K562 treated with DMSO at 1 percent for 12 hours (cell line): ENCODE data around the gene SCRN1. TPM values are rescaled to one million over a fixed set of nuclear protein-coding genes. Genes with fewer than 3 reads are reported as not detected.

Source experiments
- total RNA-seq: library from RNA; unstranded; fragments of 300-600 nt; gene quantifications from 2 replicates; pipeline ENCODE4 v1.2.3, GENCODE V29; 2022; ENCODE audit not compliant: insufficient read depth

Gene SCRN1
- total RNA-seq: 0.68 TPM in 1 of 2 replicates, not detected in the other

DNA sequence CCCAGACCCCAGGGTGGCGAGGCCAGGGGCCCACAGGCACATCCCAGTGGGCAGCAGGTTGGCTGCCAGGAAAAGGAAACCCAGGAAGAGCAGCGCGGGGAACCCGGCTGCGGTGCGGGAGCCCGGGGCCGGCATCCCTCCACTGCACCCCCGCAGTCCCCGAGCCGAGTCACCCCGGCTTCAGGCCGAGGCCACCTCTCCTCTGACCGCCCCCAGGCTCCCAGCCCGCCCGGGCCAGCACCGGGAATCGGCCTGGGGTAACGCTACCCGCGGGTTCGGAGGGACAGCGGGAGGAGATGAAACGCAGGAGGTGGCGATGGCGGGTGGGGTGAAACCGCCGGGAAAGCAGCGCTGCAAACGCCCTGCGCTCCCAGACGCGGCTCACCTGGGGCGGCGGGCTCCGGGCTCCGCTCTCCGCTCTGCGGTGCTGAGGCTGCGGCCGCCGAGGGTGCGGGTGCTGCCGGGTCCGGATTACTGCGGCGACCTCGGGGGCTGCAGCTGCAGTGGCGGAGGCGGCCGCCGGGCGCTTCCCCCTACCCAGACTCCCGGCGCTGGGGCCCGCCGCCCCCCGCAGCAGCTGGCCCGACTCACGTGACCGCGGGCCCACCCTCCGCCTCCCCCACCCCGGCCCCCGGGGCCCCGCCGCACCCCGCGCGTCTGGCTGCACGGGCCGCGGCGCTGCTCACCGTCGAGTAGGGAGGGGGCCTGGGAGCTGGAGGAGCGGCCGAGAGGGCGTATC lies at the start of gene SCRN1:
Gene SCRN1 (minus strand): TSS at position 545 of the 739 bp plus-strand sequence. CDS start 20,734 bp downstream, outside the sequence.

DNA sequence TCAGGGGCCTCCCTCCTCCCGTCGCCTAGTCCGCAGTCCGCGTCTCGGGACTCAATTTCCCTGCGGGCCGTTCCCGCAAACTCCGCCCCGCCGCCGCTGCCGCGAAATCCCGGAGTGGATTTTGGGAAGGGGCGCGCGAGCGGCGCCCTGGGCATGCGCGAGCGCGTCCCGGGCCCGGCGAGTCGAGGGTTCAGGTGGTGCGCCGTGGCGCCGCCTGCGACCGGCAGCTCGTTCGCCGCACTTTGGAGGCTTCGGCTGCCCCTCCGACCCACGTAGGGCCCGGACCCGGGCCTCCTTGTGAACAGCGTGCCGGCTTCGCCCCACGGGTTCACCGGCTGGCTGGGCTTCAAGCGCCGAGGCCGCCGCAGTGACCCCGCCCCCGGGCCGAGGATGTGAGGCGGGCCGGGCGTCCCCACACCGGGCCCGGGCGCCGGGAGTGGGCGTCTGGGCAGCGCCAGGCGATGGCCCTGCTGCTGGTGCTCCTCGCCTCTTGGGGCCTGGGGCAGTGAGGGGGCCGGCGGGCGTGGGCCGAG lies 38.7 kb upstream of the SCRN1 start, which contains the start of gene PLEKHA8:
Gene PLEKHA8 (plus strand): TSS at position 197 of the 533 bp plus-strand sequence. CDS start 351 bp downstream, outside the sequence.

DNA sequence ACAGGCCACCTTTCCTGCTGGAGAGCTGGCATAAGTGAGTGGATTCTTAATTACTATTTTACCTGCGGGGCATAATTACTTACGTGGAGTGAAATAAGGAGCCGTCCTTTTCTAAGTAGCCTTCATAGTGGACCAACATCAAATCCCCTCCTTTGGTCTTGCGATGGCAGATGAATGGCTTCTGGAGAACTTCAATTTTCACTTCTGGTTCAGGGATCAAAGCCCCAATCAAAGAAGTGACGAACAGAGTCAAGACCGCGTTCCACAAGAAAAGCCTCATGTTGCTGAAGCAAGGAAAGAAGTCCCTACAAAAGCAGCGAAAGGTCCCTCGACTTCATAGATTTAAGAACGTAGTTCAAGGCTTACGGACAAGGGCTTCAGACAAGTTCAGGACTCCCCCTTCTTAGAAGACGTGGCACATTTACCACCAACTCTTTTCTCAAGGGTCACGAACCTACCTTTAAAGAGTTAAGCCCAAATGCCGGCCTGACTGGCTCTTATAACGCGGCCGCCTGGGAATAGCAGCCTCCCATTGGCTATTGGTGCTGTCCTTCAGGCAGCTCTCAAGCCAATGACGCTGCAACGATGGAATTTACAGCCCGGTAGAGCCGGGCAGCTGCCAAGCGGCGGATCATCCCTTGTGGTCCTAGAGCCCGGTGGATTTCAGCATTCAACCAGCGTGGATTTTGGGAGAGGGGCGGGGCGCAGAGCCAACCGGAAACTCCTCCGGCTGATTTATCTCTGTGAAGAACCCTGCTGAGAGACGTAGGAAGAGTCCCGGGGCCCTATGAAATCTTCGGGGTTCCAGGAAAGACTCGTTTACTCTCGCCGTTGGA lies 36.8 kb upstream of the SCRN1 start, which contains the start of gene FKBP14:
Gene FKBP14 (minus strand): TSS at position 474 of the 836 bp plus-strand sequence. CDS start 194 bp downstream, at position 280.

Other genes with a start within 250 kb of the SCRN1 start
- gene WIPF3, start 183.3 kb downstream of the SCRN1 start, total RNA-seq: 0.50 and 1.1 TPM in 2 replicates
- 2.8 and 11.2 TPM in 2 replicates for gene FKBP14, start 36.9 kb upstream of the SCRN1 start, total RNA-seq
- 2.9 and 10.4 TPM in 2 replicates for gene PLEKHA8, start 38.6 kb upstream of the SCRN1 start, total RNA-seq
- gene MTURN, start 145.2 kb upstream of the SCRN1 start, total RNA-seq: 2.6 and 6.5 TPM in 2 replicates